H1 (cell line): ENCODE data around the gene C5orf46. TPM values are rescaled to one million over a fixed set of nuclear protein-coding genes. Genes with fewer than 3 reads are reported as not detected.

ENCODE experiments used
- CTCF ChIA-PET: fragments of 300-600 bp; sonication (Branson Sonifier 250); formaldehyde crosslinking; loops from one replicate; lab custom pipeline; 2021; ENCODE audit not compliant: partially characterized antibody; lab: Charles Lee
- POLR2A ChIA-PET: fragments of 300-600 bp; sonication (Branson Sonifier 250); formaldehyde crosslinking; loops from one replicate; lab custom pipeline; 2021; ENCODE audit warnings: inconsistent platforms; ENCODE audit not compliant: partially characterized antibody; lab: Charles Lee
- DNase-seq, 2 experiments: peaks; one replicate each; pipeline versions ENCODE4 v3.0.0 to v3.0.0-alpha.2; 2010 to 2022; ENCODE audit warnings: low spot score in 2 of 2, low read depth in 1 of 2, mixed read lengths in 1 of 2
- FAIRE-seq: peaks from 2 replicates; lab custom pipeline; 2011; peaks lifted over from hg19 to GRCh38; lab: Jason Lieb, UNC
- H2AFZ ChIP-seq: 2 replicates; pipeline ENCODE4 v1.8.1; 2012; ENCODE audit warnings: low read length, inconsistent platforms
- H2AK5ac ChIP-seq: 2 replicates; pipeline ENCODE4 v1.6.1; 2013; ENCODE audit warnings: low read depth, low read length
- H2BK120ac ChIP-seq: replicated peaks from 2 replicates; pipeline ENCODE3; 2013; ENCODE audit warnings: low read depth, low read length, inconsistent platforms
- H2BK12ac ChIP-seq: 2 replicates; pipeline ENCODE4 v1.6.1; 2013; ENCODE audit warnings: low read depth, low read length
- H2BK15ac ChIP-seq: 2 replicates; pipeline ENCODE4 v1.6.1; 2013; ENCODE audit warnings: low read length
- H2BK20ac ChIP-seq: 2 replicates; pipeline ENCODE4 v1.6.1; 2013; ENCODE audit warnings: low read length
- H2BK5ac ChIP-seq: 2 replicates; pipeline ENCODE4 v1.6.1; 2013; ENCODE audit warnings: low read depth, low read length
- H3K14ac ChIP-seq: 2 replicates; pipeline ENCODE4 v1.6.1; 2013; ENCODE audit warnings: inconsistent platforms; ENCODE audit not compliant: insufficient read length
- H3K18ac ChIP-seq: 2 replicates; pipeline ENCODE4 v1.6.1; 2013; ENCODE audit warnings: low read length; ENCODE audit errors: extremely low read depth
- H3K23ac ChIP-seq: 2 replicates; pipeline ENCODE4 v1.6.1; 2013; ENCODE audit warnings: inconsistent platforms; ENCODE audit not compliant: insufficient read length
- H3K23me2 ChIP-seq: 2 replicates; pipeline ENCODE4 v1.6.1; 2013; ENCODE audit warnings: low read depth, low read length
- H3K27ac ChIP-seq: 2 replicates; pipeline ENCODE4 v1.6.1; 2011; ENCODE audit warnings: low read depth, low read length, inconsistent platforms
- H3K27me3 ChIP-seq, 4 experiments: replicated peaks in 1 of 4; 1 replicate in 1 of 4; 2 replicates in 3 of 4; pipeline versions ENCODE4 v1.6.1 to v1.8.1; 2011 to 2013; ENCODE audit warnings: low read length in 3 of 4, mild to moderate bottlenecking in 3 of 4, inconsistent platforms in 2 of 4, mixed read lengths in 2 of 4, moderate library complexity in 1 of 4; ENCODE audit not compliant: control insufficient read depth in 3 of 4, insufficient read depth in 3 of 4; ENCODE audit errors: extremely low read depth in 1 of 4
- H3K36me3 ChIP-seq, 4 experiments: 2 replicates each; pipeline versions ENCODE4 v1.6.1 to v1.8.1; 2011 to 2013; ENCODE audit warnings: mild to moderate bottlenecking in 4 of 4, low read length in 3 of 4, moderate library complexity in 2 of 4, control low read depth in 1 of 4, inconsistent platforms in 1 of 4; ENCODE audit not compliant: insufficient read depth in 4 of 4, control insufficient read depth in 2 of 4
- H3K4ac ChIP-seq: replicated peaks from 2 replicates; pipeline ENCODE3; 2013; ENCODE audit warnings: low read length, low read depth, mixed read lengths, inconsistent platforms; ENCODE audit not compliant: insufficient read length
- H3K4me1 ChIP-seq, 4 experiments: replicated peaks in 1 of 4; 1 replicate in 1 of 4; 2 replicates in 3 of 4; pipeline versions ENCODE4 v1.6.1 to v1.8.1; 2011 to 2013; ENCODE audit warnings: low read length in 3 of 4, inconsistent platforms in 2 of 4, mixed read lengths in 1 of 4; ENCODE audit not compliant: insufficient read depth in 4 of 4, control insufficient read depth in 3 of 4
- H3K4me2 ChIP-seq, 2 experiments: 2 replicates each; pipeline versions ENCODE4 v1.6.1 to v1.8.1; 2011 to 2013; ENCODE audit warnings: low read depth in 2 of 2, low read length in 2 of 2, control low read depth in 1 of 2, inconsistent platforms in 1 of 2, mild to moderate bottlenecking in 1 of 2; ENCODE audit not compliant: insufficient read depth in 1 of 2
- H3K4me3 ChIP-seq, 4 experiments: fragments of 200-600, 300-600 bp in 1 of 4; sonication (generic), shearing (Covaris generic), sonication (Bioruptor Twin) in 1 of 4; 2 replicates each; pipeline versions ENCODE4 v1.5.1 to v1.8.1; 2011 to 2016; ENCODE audit warnings: low read length in 4 of 4, low read depth in 3 of 4, control low read depth in 2 of 4, inconsistent platforms in 2 of 4, mild to moderate bottlenecking in 2 of 4, mixed read lengths in 1 of 4, moderate library complexity in 1 of 4; ENCODE audit not compliant: insufficient read depth in 2 of 4; ENCODE audit errors: extremely low read depth in 1 of 4
- H3K56ac ChIP-seq: replicated peaks from 2 replicates; pipeline ENCODE3; 2013; ENCODE audit warnings: low read depth, mild to moderate bottlenecking, mixed read lengths, low read length, inconsistent platforms; ENCODE audit not compliant: insufficient read length
- H3K79me1 ChIP-seq: 2 replicates; pipeline ENCODE4 v1.6.1; 2013; ENCODE audit warnings: low read depth, low read length, control low read depth
- H3K79me2 ChIP-seq, 2 experiments: 2 replicates each; pipeline versions ENCODE4 v1.6.1 to v1.8.1; 2012 to 2013; ENCODE audit warnings: low read length in 2 of 2, mild to moderate bottlenecking in 2 of 2, inconsistent platforms in 1 of 2; ENCODE audit not compliant: insufficient read depth in 2 of 2, control insufficient read depth in 1 of 2
- H3K9ac ChIP-seq, 4 experiments: replicated peaks in 1 of 4; 1 replicate in 1 of 4; 2 replicates in 3 of 4; pipeline versions ENCODE4 v1.6.1 to v1.8.1; 2011 to 2013; ENCODE audit warnings: low read depth in 3 of 4, low read length in 3 of 4, control low read depth in 2 of 4, mild to moderate bottlenecking in 2 of 4, moderate library complexity in 2 of 4, inconsistent platforms in 1 of 4; ENCODE audit errors: extremely low read depth in 1 of 4
- H3K9me3 ChIP-seq, 2 experiments: 2 replicates each; pipeline versions ENCODE4 v1.6.1 to v1.8.1; 2012 to 2013; ENCODE audit warnings: mild to moderate bottlenecking in 2 of 2, moderate library complexity in 2 of 2, control low read depth in 1 of 2, inconsistent platforms in 1 of 2, low read depth in 1 of 2, low read length in 1 of 2, mixed read lengths in 1 of 2; ENCODE audit not compliant: insufficient read depth in 2 of 2
- H4K20me1 ChIP-seq, 2 experiments: replicated peaks in 1 of 2; 2 replicates each; pipeline versions ENCODE3 to v1.8.1; 2011 to 2013; ENCODE audit warnings: inconsistent platforms in 2 of 2, low read length in 2 of 2, mild to moderate bottlenecking in 1 of 2; ENCODE audit not compliant: insufficient read depth in 2 of 2, control insufficient read depth in 1 of 2
- H4K5ac ChIP-seq: 2 replicates; pipeline ENCODE4 v1.6.1; 2013; ENCODE audit warnings: low read length, low read depth, mixed read lengths, inconsistent platforms; ENCODE audit not compliant: insufficient read length
- H4K8ac ChIP-seq: 2 replicates; pipeline ENCODE4 v1.8.0; 2013; ENCODE audit warnings: mild to moderate bottlenecking, moderate library complexity, low read length, inconsistent platforms; ENCODE audit not compliant: insufficient read depth; ENCODE audit errors: extremely low read depth
- H4K91ac ChIP-seq: replicated peaks from 2 replicates; pipeline ENCODE3; 2013; ENCODE audit warnings: low read length, mixed read lengths, inconsistent platforms; ENCODE audit not compliant: insufficient read length
- BACH1 ChIP-seq: IDR thresholded peaks from 2 replicates; pipeline ENCODE4 v1.6.1; 2012; ENCODE audit warnings: low read length, improper control_type of control experiment
- CBX8 ChIP-seq: fragments of 300-800, 300-1000 bp; sonication (generic); IDR thresholded peaks from 2 replicates; pipeline ENCODE4 v1.7.1; 2016; ENCODE audit warnings: low read depth, low read length, borderline replicate concordance
- HDAC2 ChIP-seq, 2 experiments: fragments of 300-600 bp in 1 of 2; sonication (generic) in 1 of 2; IDR thresholded peaks; 2 replicates each; pipeline ENCODE4 v1.6.1; 2011 to 2012; ENCODE audit warnings: low read depth in 2 of 2, low read length in 2 of 2, mild to moderate bottlenecking in 2 of 2, moderate library complexity in 2 of 2, borderline replicate concordance in 1 of 2, inconsistent platforms in 1 of 2
- RBBP5 ChIP-seq: IDR thresholded peaks from 2 replicates; pipeline ENCODE4 v1.7.1; 2012; ENCODE audit warnings: low read depth, mild to moderate bottlenecking, inconsistent platforms, low read length, moderate library complexity, borderline replicate concordance
- SIN3A ChIP-seq, 2 experiments: IDR thresholded peaks in 1 of 2; conservative IDR thresholded peaks in 1 of 2; 2 replicates each; pipeline ENCODE4 v1.6.1; 2011 to 2012; ENCODE audit warnings: low read length in 2 of 2, improper control_type of control experiment in 1 of 2, low read depth in 1 of 2, mild to moderate bottlenecking in 1 of 2
- SIRT6 ChIP-seq: IDR thresholded peaks from one replicate; pipeline ENCODE4 v1.7.1; 2012; ENCODE audit warnings: low read length, inconsistent platforms
- WGBS, 2 experiments: shearing (Covaris generic) in 1 of 2; methylation state at CpG; one replicate each; pipeline versions ENCODE4 v1.1.6 to v1.1.7; 2013 to 2015; ENCODE audit warnings: low lambda C conversion rate in 2 of 2, mixed read lengths in 2 of 2, inconsistent platforms in 1 of 2, low coverage in 1 of 2, missing lambda C conversion rate in 1 of 2; ENCODE audit not compliant: insufficient replicate concordance in 2 of 2, insufficient coverage in 1 of 2, insufficient read length in 1 of 2; ENCODE audit errors: extremely low coverage in 1 of 2, missing lambda C conversion rate in 1 of 2; 5-methylcytosine and 5-hydroxymethylcytosine counted together
- polyA plus RNA-seq, 7 experiments: library from polyadenylated mRNA; depleted of rRNA in 3 of 7; stranded (reverse) in 5 of 7; unstranded in 2 of 7; fragments of >200 nt in 5 of 7; fragments of 200-250 nt in 2 of 7; gene quantifications; 1 replicate in 5 of 7; 2 replicates in 1 of 7; 4 replicates in 1 of 7; pipeline versions ENCODE4 v1.2.1 to v1.2.3, GENCODE V29; 2011 to 2013; ENCODE audit warnings: missing spikeins in 2 of 7, mixed read lengths in 2 of 7
- total RNA-seq: library from RNA; stranded (reverse); fragmentation: NEBNext Ultra II Directional; extraction: Animal tissue kit (Norgen Biotek cat#: 25700); gene quantifications from 2 replicates; pipeline ENCODE4 v1.2.1, GENCODE V29; 2021

Gene C5orf46
- total and polyA plus RNA-seq, 2 of the 8 experiments (the other 6 are each of a cell fraction or from before 2014, with no cell fraction given) = not detected

- ChIA-PET CTCF (interaction anchor here (0.6 to 2.8 kb wide), 4 partner anchors 12 to 886 kb away, joined by 3 to 19 read pairs (median 7); no protein-coding TSS in a partner anchor), POLR2A (interaction anchor here (1.6 to 9.7 kb wide), 2 partner anchors 13 to 24 kb away, joined by 6 to 201 read pairs; no protein-coding TSS in a partner anchor)
- no peaks in the 10 kb centered on the region for H3K4me1 ChIP-seq
- H2BK5ac ChIP-seq = no peak overlapping the region
- FAIRE-seq (no peak), DNase-seq (no peak)
- no peak overlapping the region for H2BK20ac ChIP-seq
- H4K20me1 ChIP-seq = no peaks in the 10 kb centered on the region
- H3K27me3 ChIP-seq = no peaks in the 10 kb centered on the region
- H3K4me2 ChIP-seq = no peak overlapping the region
- no peak overlapping the region for H3K56ac ChIP-seq
- no peak overlapping the region for H2AFZ ChIP-seq
- H3K14ac ChIP-seq = no peak overlapping the region
- H3K4ac ChIP-seq = no peak overlapping the region
- 77% methylated on average over 3 of the region's 3 CpGs; no CpG with 5 or more reads in 1 of the 2 experiments for whole genome bisulfite sequencing, 2 experiments
- no peak overlapping the region for H3K27ac ChIP-seq
- H3K18ac ChIP-seq = no peak overlapping the region
- no peaks in the 10 kb centered on the region for H3K23me2 ChIP-seq
- H3K9me3 ChIP-seq = no peaks in the 10 kb centered on the region
- H3K4me3 ChIP-seq = no peak overlapping the region
- no peak overlapping the region for H4K91ac ChIP-seq
- no peaks in the 10 kb centered on the region for H3K36me3 ChIP-seq
- H3K23ac ChIP-seq = no peak overlapping the region
- no peaks in the 10 kb centered on the region for H3K79me1 ChIP-seq
- no peaks in the 10 kb centered on the region for H3K79me2 ChIP-seq
- H4K8ac ChIP-seq = no peak overlapping the region
- TF ChIP-seq CBX8 = no peak
- TF ChIP-seq BACH1 = no peak
- no peak for TF ChIP-seq HDAC2 (IDR thresholded peaks at IDR 0.05; ENCODE audit: borderline replicate concordance in 1 of 2, low read depth in 2 of 2, low read length in 2 of 2)
- TF ChIP-seq RBBP5 = no peak
- TF ChIP-seq SIRT6 = no peak
- TF ChIP-seq SIN3A (conservative IDR thresholded peaks at IDR 0.05 in 1 of 2, IDR thresholded peaks at IDR 0.05 in 1 of 2; ENCODE audit: low read depth in 1 of 2, low read length in 2 of 2) = no peak
- no peak overlapping the region for H2BK15ac ChIP-seq
- H2AK5ac ChIP-seq = no peak overlapping the region
- H4K5ac ChIP-seq = no peak overlapping the region
- H3K9ac ChIP-seq = no peak overlapping the region
- no peak overlapping the region for H2BK12ac ChIP-seq
- no peak overlapping the region for H2BK120ac ChIP-seq
Observed at GRCh38 chr5:147844846-147845245, 61.5 kb downstream of the C5orf46 start.
